ENCODE measurements around the gene GDI1.

The GDI1 gene

DNA sequence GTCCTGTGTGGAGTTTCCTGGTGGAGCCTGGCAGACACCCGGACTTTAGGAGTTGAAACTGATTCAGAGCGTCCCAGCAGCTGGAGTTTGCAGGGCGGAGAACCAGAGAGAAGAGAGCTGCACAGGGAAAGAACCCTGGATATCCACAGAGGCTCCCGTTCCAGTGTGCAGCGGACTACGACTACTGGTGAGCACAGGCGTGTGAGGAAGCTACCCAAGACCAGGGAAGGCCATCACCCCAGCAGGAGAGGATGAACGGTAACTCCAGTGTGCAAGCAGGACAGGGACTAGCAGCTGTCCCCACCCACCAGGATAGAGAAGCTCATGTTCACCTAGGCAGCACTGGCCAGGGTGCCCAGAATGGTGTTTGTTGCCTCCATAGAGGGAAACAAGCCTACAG, 39.9 kb downstream of the GDI1 start:
- Histone ChIP-seq H3K27ac (ENCODE audit: low read depth, low read length) (no peak overlapping the region), H3K9ac (ENCODE audit: low read depth, low read length) (no peak overlapping the region), H3K4me1 (ENCODE audit: control insufficient read depth, insufficient read depth, low read length) (no peaks in the 10 kb centered on the region), H3K9me3 (ENCODE audit: control insufficient read depth, insufficient read depth, low read length) (peaks cover 30% of the 10 kb centered on the region), H3K4me3 (ENCODE audit: low read depth, low read length) (no peak overlapping the region), H3K36me3 (ENCODE audit: control insufficient read depth, insufficient read depth, low read length) (no peaks in the 10 kb centered on the region), H3K27me3 (ENCODE audit: control insufficient read depth, insufficient read depth, low read length) (no peaks in the 10 kb centered on the region)

- Histone ChIP-seq H3K27ac (ENCODE audit: low read depth, low read length) (no peak overlapping the region), H3K36me3 (ENCODE audit: control insufficient read depth, insufficient read depth, low read length) (no peaks in the 10 kb centered on the region), H3K4me3 (ENCODE audit: low read depth, low read length) (peak overlapping the region; percentile 58), H3K9me3 (ENCODE audit: control insufficient read depth, insufficient read depth, low read length) (peaks cover 32% of the 10 kb centered on the region; the same call in 1 of the 2 replicates), H3K9ac (ENCODE audit: low read depth, low read length) (no peak overlapping the region), H3K27me3 (ENCODE audit: control insufficient read depth, insufficient read depth, low read length) (no peaks in the 10 kb centered on the region), H3K4me1 (ENCODE audit: control insufficient read depth, insufficient read depth, low read length) (no peaks in the 10 kb centered on the region)
Measured at GRCh38 chrX:154477891-154478477, 41.0 kb downstream of the GDI1 start.

DNA sequence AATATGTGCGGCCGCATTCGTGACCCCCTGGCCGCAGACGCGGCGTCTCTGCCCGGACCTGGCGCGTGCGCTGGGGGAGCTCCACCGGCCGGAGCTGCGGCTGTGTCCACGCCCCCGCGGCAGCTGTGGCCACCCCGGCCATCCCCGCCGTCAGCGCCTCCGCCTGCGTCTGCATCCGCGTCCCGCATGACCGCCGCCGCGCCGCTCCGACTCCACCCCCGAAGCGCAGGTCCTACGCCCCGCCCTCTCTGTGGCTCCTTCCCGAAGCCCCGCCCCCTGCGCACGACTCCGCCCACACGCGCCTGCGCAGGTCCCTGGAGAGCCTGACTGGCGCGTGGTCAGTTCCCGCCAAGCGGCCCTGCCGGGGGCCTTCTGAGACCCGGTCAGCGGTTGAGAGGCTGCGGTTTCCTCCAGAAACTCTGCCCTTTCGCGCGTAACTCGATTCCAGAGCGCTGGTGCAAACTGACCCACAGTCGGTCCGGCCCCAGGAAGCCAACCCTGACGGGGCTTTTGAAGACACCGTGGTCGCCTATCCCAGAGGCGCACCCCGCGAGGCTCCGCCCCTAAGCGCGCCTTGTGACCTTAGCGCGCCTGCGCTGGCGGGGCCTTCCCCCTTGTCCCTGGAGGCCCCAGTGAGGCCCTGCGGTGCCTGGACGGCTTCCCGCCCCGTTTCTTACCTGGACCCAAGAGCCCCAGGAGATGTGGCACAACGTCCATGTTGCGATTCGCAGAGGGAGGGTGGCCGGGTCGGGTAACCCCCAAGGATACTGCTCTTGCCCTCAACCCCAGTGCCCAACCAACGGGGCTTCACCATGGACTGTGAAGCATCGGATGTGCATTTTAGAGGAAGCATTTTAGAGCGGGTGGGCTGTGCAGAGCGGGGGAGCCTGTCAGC, 42.0 kb downstream of the GDI1 start, which contains the start of gene LAGE3:
Gene LAGE3, minus strand, starts transcription at position 554 of the 895 bp plus-strand sequence. Its CDS starts 366 bp downstream, at position 188.
- no peaks in the 10 kb centered on the region for H3K36me3 ChIP-seq (ENCODE audit: control insufficient read depth, insufficient read depth, low read length)
- peak within 1 kb of the TSS; percentile 90 for H3K27ac ChIP-seq (ENCODE audit: low read depth, low read length)
- no peaks in the 10 kb centered on the region for H3K27me3 ChIP-seq (ENCODE audit: control insufficient read depth, insufficient read depth, low read length)
- H3K4me3 ChIP-seq (ENCODE audit: low read depth, low read length): peak within 1 kb of the TSS; percentile 58
- H3K4me1 ChIP-seq (ENCODE audit: control insufficient read depth, insufficient read depth, low read length): no peaks in the 10 kb centered on the region
- peak within 1 kb of the TSS; percentile 79 for H3K9ac ChIP-seq (ENCODE audit: low read depth, low read length)
- H3K9me3 ChIP-seq (ENCODE audit: control insufficient read depth, insufficient read depth, low read length): peaks cover 32% of the 10 kb centered on the region; the same call in 1 of the 2 replicates

DNA sequence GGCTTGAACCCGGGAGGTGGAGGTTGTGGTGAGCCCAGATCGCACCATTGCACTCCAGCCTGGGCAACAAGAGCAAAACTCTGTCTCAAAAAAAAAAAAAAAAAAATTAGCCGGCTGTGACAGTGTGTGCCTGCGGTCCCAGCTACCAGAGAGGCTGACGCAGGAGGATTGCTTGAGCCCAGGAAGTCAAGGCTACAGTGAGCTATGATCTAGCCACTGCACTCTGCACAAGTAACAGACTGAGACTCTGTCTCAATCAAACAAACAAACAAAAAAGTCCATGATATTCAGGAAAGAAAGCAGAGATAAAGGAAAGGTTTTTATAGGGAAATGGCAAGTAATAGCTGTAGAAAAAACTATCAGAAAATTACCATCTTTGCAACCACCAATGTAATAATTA, 44.2 kb downstream of the GDI1 start:
- no peaks in the 10 kb centered on the region for H3K4me1 ChIP-seq (ENCODE audit: control insufficient read depth, insufficient read depth, low read length)
- H3K9me3 ChIP-seq (ENCODE audit: control insufficient read depth, insufficient read depth, low read length): peaks cover 37% of the 10 kb centered on the region; the same call in 1 of the 2 replicates
- H3K27me3 ChIP-seq (ENCODE audit: control insufficient read depth, insufficient read depth, low read length): no peaks in the 10 kb centered on the region

GRCh38 chrX:154481911-154482601, 45.1 kb downstream of the GDI1 start:
- Histone ChIP-seq H3K4me1 (ENCODE audit: control insufficient read depth, insufficient read depth, low read length) (no peaks in the 10 kb centered on the region), H3K9ac (ENCODE audit: low read depth, low read length) (no peak overlapping the region), H3K27me3 (ENCODE audit: control insufficient read depth, insufficient read depth, low read length) (no peaks in the 10 kb centered on the region), H3K27ac (ENCODE audit: low read depth, low read length) (no peak overlapping the region), H3K36me3 (ENCODE audit: control insufficient read depth, insufficient read depth, low read length) (peaks cover 12% of the 10 kb centered on the region), H3K9me3 (ENCODE audit: control insufficient read depth, insufficient read depth, low read length) (peaks cover 29% of the 10 kb centered on the region; the same call in 1 of the 2 replicates), H3K4me3 (ENCODE audit: low read depth, low read length) (no peak overlapping the region)

More for the DNA sequence above, 44.2 kb downstream of the GDI1 start:
- Histone ChIP-seq H3K4me3 (ENCODE audit: low read depth, low read length) (no peak overlapping the region), H3K36me3 (ENCODE audit: control insufficient read depth, insufficient read depth, low read length) (peaks cover 12% of the 10 kb centered on the region), H3K27ac (ENCODE audit: low read depth, low read length) (no peak overlapping the region), H3K9ac (ENCODE audit: low read depth, low read length) (no peak overlapping the region)

DNA sequence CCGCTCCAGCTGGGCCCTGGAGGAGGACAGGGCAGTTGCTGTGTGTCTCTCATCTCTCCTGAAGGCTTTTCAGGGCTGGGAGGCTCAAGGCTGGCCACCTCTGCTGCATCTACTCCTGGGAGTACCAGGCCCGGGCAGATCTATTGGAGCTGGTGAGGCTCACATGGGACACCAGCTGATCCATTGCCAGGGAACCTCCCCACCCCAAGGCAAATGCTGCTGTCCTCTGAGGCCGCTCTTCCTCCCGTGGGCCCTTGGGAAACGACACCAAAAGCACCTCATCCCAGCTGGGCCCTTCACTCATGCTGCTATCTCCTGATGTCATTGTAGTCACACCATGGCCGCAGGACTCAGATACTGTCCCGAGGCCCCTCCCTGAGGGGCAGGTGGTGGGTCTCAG, 45.8 kb downstream of the GDI1 start:
- Histone ChIP-seq H3K36me3 (ENCODE audit: control insufficient read depth, insufficient read depth, low read length) (peaks cover 12% of the 10 kb centered on the region), H3K4me3 (ENCODE audit: low read depth, low read length) (no peak overlapping the region), H3K9ac (ENCODE audit: low read depth, low read length) (no peak overlapping the region), H3K27ac (ENCODE audit: low read depth, low read length) (no peak overlapping the region), H3K9me3 (ENCODE audit: control insufficient read depth, insufficient read depth, low read length) (peaks cover 29% of the 10 kb centered on the region; the same call in 1 of the 2 replicates), H3K27me3 (ENCODE audit: control insufficient read depth, insufficient read depth, low read length) (no peaks in the 10 kb centered on the region), H3K4me1 (ENCODE audit: control insufficient read depth, insufficient read depth, low read length) (no peaks in the 10 kb centered on the region)

- H3K9me3 ChIP-seq (ENCODE audit: control insufficient read depth, insufficient read depth, low read length): peaks cover 24% of the 10 kb centered on the region; the same call in 1 of the 2 replicates
- H3K27ac ChIP-seq (ENCODE audit: low read depth, low read length): no peak overlapping the region
- H3K4me1 ChIP-seq (ENCODE audit: control insufficient read depth, insufficient read depth, low read length): no peaks in the 10 kb centered on the region
- no peak overlapping the region for H3K9ac ChIP-seq (ENCODE audit: low read depth, low read length)
- H3K4me3 ChIP-seq (ENCODE audit: low read depth, low read length): no peak overlapping the region
- no peaks in the 10 kb centered on the region for H3K27me3 ChIP-seq (ENCODE audit: control insufficient read depth, insufficient read depth, low read length)
- H3K36me3 ChIP-seq (ENCODE audit: control insufficient read depth, insufficient read depth, low read length): peaks cover 12% of the 10 kb centered on the region
Measured at GRCh38 chrX:154483325-154483724, 46.4 kb downstream of the GDI1 start.

GRCh38 chrX:154484255-154485149, 47.5 kb downstream of the GDI1 start:
- Histone ChIP-seq H3K27ac (ENCODE audit: low read depth, low read length) (no peak overlapping the region), H3K9me3 (ENCODE audit: control insufficient read depth, insufficient read depth, low read length) (peaks cover 33% of the 10 kb centered on the region; the same call in 1 of the 2 replicates), H3K4me3 (ENCODE audit: low read depth, low read length) (no peak overlapping the region), H3K27me3 (ENCODE audit: control insufficient read depth, insufficient read depth, low read length) (no peaks in the 10 kb centered on the region), H3K9ac (ENCODE audit: low read depth, low read length) (no peak overlapping the region), H3K4me1 (ENCODE audit: control insufficient read depth, insufficient read depth, low read length) (no peaks in the 10 kb centered on the region), H3K36me3 (ENCODE audit: control insufficient read depth, insufficient read depth, low read length) (peaks cover 12% of the 10 kb centered on the region)

GRCh38 chrX:154485150-154486051, 48.4 kb downstream of the GDI1 start:
- H3K27me3 ChIP-seq (ENCODE audit: control insufficient read depth, insufficient read depth, low read length): no peaks in the 10 kb centered on the region
- H3K27ac ChIP-seq (ENCODE audit: low read depth, low read length): no peak overlapping the region
- H3K4me1 ChIP-seq (ENCODE audit: control insufficient read depth, insufficient read depth, low read length): no peaks in the 10 kb centered on the region
- H3K9me3 ChIP-seq (ENCODE audit: control insufficient read depth, insufficient read depth, low read length): peaks cover 35% of the 10 kb centered on the region; the same call in 1 of the 2 replicates
- H3K9ac ChIP-seq (ENCODE audit: low read depth, low read length): no peak overlapping the region
- peaks cover 12% of the 10 kb centered on the region for H3K36me3 ChIP-seq (ENCODE audit: control insufficient read depth, insufficient read depth, low read length)
- peak overlapping the region; percentile 67 for H3K4me3 ChIP-seq (ENCODE audit: low read depth, low read length)

All from HUES48 (cell line).